Activated naive CD8-positive, alpha-beta T cell treated with anti-CD3 and anti-CD28 coated beads, Interleukin-2, amount 50 U/mL, for 16 hours (primary cell): Measurements from ENCODE around the gene ARMS2.

Experiments used
- DNase-seq: peaks from one replicate; pipeline ENCODE4 v3.0.0-alpha.2; 2020; ENCODE audit warnings: low read depth, low spot score

ARMS2 gene

DNA sequence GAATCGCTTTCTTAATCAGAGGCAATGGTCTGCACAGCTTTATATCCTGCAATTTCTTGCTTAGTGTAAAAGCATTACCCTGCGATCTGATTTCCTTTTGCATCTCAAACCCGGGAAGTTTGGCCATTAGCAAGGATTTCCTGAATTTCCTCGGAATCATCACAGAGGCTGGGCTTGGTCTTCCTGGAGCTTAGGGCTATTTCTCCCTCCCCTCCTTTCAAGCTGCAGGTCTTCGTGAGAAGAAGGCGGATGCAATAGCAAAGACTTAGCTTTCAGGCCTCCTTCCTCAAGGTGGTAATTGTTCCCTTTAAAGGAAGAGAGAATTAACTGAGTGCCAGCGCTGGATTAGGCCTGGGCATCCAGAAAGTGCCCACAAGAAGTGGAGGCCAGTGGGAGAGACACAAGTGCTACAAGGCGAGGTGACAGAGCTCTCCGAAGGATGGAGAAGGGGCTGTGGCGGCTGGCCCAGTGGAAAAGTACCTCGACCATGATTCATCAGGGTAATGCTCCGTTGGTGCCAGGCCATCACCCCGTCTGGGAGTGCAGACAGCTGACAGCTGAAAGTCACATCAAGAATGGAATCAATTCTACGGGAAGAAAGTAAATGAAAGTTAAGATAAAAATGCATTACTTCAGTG lies 4.0 kb upstream of the ARMS2 start:
- no peak for DNase-seq

DNA sequence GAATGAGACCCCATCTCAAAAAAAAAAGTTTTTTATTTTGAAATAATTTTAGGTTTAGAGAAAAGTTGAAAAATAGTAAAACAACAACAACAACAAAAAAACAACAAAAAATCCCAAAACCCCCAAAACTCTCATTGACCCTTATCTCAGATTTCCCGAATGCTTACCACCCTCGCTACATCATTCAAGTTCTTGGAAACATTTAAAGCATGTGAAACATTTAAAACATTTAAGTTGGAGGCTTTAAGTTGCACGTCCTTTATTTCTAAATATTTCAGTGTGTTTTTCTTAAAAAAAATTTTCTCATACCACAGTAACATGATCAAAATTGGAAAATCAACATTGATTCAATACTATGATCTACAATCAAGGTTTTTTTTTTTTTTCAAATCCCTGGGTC lies 382 bp upstream of the ARMS2 start:
- DNase-seq = no peak

- DNase-seq = no peak
These were observed 1.1 kb downstream of the ARMS2 start for GRCh38 chr10:122455376-122456079.

DNA sequence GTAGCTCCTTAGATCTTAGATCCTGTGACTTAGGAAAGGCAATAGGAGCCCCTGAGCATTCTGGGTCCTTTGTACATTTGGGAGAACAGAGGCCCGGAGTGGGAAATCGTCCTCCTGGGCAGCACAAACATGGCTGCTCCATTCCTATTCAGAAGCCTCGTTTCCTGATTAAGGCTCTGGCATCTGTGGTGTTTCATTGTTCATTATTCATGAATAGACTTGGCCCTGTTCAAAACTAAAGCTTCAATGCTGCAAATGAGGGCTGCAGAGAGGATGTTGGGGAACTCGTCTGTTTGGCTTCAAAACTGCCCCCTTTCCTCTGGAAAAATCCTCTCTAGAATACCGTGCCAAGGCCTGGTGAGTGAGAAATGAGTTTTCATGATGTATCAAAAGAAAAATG lies 3.5 kb downstream of the ARMS2 start:
- no peak for DNase-seq

GRCh38 chr10:122458693-122459092 lies 4.2 kb downstream of the ARMS2 start:
- DNase-seq = no peak

- no peak for DNase-seq
These were observed 5.3 kb downstream of the ARMS2 start for GRCh38 chr10:122459561-122460273.

DNA sequence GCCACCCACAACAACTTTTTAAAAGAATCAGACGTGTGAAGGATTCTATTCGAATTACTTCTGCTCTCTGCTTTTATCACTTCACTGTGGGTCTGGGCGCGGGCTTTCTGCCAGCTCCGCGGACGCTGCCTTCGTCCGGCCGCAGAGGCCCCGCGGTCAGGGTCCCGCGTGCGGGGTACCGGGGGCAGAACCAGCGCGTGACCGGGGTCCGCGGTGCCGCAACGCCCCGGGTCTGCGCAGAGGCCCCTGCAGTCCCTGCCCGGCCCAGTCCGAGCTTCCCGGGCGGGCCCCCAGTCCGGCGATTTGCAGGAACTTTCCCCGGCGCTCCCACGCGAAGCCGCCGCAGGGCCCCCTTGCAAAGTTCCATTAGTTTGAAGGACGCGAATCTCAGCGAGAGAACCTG lies 6.4 kb downstream of the ARMS2 start:
- DNase-seq = no peak

DNA sequence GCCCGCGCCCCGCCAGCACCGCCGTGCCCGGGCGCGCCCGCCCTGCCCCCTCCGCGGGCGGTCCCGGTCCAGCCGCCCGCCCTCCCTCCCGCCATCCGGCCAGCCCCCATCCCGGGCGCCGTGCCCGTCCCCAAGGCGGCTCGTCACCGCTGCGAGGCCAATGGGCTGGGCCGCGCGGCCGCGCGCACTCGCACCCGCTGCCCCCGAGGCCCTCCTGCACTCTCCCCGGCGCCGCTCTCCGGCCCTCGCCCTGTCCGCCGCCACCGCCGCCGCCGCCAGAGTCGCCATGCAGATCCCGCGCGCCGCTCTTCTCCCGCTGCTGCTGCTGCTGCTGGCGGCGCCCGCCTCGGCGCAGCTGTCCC lies 6.9 kb downstream of the ARMS2 start, which contains the start of gene HTRA1:
TSS of gene HTRA1 (plus strand) at position 187 of the 362 bp plus-strand sequence. CDS start at position 287, 100 bp downstream.
- no peak for DNase-seq

DNA sequence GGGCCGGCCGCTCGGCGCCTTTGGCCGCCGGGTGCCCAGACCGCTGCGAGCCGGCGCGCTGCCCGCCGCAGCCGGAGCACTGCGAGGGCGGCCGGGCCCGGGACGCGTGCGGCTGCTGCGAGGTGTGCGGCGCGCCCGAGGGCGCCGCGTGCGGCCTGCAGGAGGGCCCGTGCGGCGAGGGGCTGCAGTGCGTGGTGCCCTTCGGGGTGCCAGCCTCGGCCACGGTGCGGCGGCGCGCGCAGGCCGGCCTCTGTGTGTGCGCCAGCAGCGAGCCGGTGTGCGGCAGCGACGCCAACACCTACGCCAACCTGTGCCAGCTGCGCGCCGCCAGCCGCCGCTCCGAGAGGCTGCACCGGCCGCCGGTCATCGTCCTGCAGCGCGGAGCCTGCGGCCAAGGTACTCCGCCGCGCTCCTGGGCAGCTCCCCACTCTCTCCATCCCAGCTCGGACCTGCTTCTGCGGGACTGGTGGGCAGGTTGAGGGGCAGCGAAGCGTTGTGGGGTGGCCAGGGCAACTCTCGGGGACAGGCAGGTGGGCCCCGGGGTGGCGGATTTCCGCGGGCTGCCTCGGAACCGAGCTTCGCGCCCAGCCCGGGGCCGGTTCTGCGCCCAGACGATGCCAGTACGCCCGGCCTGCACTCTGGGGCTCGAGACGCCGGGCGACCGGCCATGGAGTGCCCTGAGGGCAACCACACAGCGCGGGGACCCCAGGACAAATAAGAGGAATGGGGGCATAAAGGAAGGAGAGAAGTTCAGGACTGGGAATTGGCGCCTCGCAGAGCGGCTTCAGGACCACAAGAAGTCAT lies 7.5 kb downstream of the ARMS2 start:
- no peak for DNase-seq

DNA sequence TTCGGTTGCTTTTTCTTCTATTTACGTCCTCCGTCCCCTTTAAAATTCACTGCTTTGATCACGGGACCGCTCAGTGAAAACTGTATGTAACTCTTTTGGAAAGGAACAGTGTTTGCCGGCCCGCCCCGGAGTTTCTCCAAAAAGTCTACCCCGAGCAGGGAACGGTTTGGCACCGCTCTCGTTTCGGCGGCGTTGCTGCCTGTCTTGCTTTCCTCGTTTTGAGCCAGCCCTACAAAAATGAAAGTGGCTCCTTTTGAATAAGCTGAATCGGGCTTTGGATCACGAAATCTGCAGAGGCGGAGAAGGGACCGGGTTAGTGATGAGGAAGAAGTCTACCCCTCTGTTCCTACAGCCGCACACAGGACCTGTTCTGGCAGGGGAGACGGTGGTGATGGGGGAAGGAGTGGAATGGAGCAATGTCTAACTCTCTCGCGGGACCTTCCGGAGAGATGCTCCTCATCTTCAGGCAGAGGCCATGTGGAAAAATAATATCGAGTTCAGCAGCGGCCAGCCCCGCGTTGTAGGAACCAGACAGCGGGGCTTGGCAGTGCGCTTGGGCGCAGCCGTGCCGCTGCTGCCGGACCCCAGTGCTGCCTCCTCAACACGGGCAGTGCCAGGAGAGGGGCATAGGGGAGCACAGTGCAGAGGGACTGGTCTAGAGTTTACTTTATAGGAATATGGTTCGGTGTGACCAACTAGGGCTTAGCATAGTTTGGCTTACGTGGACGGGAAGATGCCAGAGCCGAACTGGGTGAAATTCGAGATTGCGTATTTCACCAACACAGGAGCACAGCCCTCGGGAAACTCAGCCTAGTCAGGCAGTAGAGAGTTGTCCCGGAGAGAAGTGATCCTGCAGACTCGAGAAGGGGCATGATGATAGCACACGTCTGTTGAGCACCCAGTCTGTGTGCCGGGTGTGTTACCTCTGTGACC lies 8.3 kb downstream of the ARMS2 start:
- no peak for DNase-seq

GRCh38 chr10:122463466-122464249 lies 9.2 kb downstream of the ARMS2 start:
- DNase-seq = no peak

DNA sequence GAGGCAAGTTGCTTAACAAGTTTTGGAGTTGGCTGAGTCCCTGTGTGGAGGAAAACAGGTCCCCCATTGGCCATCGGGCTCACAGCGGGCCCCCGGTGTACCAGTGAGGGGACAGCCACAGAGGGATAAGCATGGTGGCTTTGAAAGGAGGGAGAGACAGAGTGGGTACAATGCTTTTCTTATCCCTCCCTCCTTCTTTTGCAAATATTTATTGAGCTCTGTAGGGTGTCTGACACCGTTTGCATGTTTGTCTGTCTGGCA lies 9.7 kb downstream of the ARMS2 start:
- DNase-seq = no peak

- DNase-seq = no peak
These were observed 10.1 kb downstream of the ARMS2 start for GRCh38 chr10:122464586-122464985.

DNA sequence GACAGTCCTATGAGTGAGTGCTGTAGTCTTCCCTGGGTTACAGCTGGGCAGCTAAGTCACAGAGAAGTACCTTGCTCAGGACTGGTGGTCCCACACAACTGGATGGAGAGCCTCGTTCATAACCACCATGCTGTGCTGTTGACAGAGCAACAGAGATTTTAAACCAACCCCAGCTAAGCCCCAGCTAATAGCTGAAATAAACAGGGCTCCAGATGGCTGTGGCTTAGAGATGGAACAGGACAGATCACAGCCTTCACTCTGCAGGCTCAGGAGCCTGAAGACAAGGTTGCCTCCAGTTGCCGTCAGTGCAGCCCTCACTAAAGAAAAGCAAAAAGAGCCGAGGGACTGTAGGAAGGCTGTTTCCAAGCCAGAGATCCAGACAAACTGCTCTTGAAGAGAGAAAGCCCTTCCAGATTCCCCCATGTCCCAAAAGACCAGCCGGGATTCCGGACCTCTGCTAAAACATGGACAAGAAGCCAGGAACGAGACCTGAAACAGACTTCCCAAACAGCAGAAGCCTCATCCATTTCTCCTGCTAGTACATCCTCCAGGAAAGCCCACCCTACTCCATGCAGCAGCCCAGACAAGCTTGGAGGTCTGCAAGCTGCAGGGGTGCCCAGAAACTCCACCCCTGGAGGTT lies 11.1 kb downstream of the ARMS2 start:
- no peak for DNase-seq

DNA sequence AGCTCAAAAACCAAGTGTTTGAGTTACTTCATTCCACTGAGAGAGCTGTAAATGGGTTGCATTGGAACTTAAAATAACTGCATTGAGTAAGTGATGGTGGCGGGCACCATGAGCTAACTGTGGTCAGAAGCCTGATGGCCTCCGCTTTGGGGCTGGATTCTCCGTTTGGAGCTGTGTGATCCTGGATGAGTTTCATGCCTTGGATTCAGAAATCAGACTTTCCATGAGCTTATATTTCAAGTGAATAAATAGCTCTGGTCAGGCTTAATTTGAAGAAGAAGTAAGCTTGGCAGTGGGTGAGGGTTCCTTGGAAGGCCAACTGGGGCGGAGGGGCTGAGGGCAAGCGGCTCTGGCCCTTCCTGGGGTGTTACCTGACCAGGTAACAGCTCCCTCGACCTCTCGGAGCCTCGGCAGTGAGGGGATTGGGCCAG lies 12.5 kb downstream of the ARMS2 start:
- DNase-seq = no peak

DNA sequence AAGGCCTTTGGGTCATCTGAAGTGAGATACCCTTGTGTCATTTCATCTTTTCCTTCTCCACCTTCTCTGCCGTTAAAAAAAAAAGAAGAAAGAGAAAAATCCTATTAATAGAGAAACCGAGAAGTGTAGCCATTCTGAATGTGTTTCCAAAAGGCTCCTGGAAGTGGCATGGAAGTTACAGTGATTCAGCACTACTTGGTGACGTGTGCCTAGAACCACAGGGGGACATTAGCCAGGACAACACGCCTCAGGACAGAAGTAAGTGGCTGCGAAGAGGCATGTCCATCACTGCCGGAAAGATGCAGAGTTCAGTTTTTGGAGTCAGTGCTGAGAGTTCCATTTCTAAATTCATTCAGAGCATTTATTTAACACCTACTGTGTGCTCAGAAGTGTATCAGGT lies 13.2 kb downstream of the ARMS2 start:
- DNase-seq = no peak

GRCh38 chr10:122468307-122468925 lies 14.0 kb downstream of the ARMS2 start:
- DNase-seq = no peak

DNA sequence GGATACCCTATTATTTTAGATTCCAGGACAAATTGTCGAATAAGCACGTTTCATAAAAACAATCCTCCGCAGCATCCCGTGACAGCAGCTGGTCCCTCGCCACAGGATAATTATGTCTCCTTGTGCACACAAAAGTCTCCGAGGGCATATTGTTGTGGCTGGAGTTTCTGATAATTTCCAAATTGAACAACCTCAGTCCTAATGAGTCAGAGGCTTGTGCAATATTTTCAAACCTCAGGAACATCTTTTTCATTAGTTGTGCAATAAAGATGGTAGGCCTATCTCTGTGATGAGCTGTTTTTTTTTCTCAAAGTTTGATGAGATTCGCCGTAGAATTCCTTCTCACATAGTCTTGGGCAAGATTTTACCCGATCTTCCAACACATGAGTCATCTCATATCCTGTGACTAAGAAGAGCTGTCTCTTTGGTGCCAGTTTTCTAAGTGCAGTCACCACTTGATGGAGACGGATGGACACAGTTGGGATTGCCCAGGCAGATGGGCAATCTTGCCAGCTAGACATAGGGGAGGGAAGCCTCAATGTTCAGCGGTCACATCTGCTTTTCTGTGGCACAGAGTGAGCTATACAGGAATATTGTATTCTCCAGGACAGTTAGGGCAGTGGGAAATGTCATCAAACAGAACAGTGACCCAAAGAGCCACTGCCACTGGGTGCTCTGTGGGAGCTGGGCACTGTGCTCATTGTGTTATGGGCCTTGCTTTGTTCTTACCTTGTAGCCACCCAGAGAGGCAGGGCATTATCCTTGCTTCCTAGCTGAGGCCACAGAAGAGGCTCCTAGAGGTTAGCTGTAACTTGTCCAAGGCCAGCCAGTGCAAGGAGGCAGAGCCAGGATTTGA lies 14.7 kb downstream of the ARMS2 start:
- DNase-seq = no peak
